ENCODE measurements around the gene TAF6.

TAF6 gene

DNA sequence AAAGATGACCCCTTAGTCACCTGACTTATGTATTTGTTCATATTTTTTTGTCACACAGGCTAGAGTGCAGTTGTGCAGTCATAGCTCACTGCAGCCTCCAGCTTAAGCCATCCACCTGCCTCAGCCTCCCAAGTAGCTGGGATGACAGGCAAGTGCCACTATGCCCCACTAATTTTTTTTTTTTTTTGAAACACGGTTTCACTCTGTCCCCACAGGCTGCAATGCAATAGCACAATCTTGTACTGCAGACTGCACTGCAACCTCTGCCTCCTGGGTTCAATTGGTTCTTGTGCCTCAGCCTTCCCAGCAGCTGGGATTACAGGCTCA, 9.4 kb upstream of the TAF6 start:
- H3K9me3 ChIP-seq (ENCODE audit: insufficient read depth, low read length): no peaks in the 10 kb centered on the region
- no peaks in the 10 kb centered on the region for H4K20me1 ChIP-seq (ENCODE audit: low read depth, low read length)
- H3K79me2 ChIP-seq (ENCODE audit: insufficient read depth, low read length): peaks cover 14% of the 10 kb centered on the region
- no peak overlapping the region for H3K4me2 ChIP-seq (ENCODE audit: low read depth, low read length, poor library complexity, severe bottlenecking)
- no peak overlapping the region for H2AFZ ChIP-seq (ENCODE audit: low read depth, low read length, severe bottlenecking)
- H3K4me3 ChIP-seq (ENCODE audit: insufficient read depth, low read length, poor library complexity, severe bottlenecking): no peak overlapping the region
- TF ChIP-seq EZH2phosphoT487 (conservative IDR thresholded peaks at IDR 0.05; ENCODE audit: low read length): no peak
- TF ChIP-seq, protein P1, sequence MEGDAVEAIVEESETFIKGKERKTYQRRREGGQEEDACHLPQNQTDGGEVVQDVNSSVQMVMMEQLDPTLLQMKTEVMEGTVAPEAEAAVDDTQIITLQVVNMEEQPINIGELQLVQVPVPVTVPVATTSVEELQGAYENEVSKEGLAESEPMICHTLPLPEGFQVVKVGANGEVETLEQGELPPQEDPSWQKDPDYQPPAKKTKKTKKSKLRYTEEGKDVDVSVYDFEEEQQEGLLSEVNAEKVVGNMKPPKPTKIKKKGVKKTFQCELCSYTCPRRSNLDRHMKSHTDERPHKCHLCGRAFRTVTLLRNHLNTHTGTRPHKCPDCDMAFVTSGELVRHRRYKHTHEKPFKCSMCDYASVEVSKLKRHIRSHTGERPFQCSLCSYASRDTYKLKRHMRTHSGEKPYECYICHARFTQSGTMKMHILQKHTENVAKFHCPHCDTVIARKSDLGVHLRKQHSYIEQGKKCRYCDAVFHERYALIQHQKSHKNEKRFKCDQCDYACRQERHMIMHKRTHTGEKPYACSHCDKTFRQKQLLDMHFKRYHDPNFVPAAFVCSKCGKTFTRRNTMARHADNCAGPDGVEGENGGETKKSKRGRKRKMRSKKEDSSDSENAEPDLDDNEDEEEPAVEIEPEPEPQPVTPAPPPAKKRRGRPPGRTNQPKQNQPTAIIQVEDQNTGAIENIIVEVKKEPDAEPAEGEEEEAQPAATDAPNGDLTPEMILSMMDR (IDR thresholded peaks at IDR 0.05; ENCODE audit: insufficient read depth, low read length, poor library complexity, severe bottlenecking): no peak
- H3K9ac ChIP-seq (ENCODE audit: low read length): no peak overlapping the region
- H3K27me3 ChIP-seq (ENCODE audit: low read length): no peaks in the 10 kb centered on the region
- H3F3A ChIP-seq (ENCODE audit: insufficient read depth): peaks cover 31% of the 10 kb centered on the region
- no peak overlapping the region for H3K27ac ChIP-seq (ENCODE audit: low read depth, low read length)
- H3K9me2 ChIP-seq (replicated peaks; ENCODE audit: insufficient read depth, low read length): no peaks in the 10 kb centered on the region
- no peaks in the 10 kb centered on the region for H3K36me3 ChIP-seq (ENCODE audit: low read length)

DNA sequence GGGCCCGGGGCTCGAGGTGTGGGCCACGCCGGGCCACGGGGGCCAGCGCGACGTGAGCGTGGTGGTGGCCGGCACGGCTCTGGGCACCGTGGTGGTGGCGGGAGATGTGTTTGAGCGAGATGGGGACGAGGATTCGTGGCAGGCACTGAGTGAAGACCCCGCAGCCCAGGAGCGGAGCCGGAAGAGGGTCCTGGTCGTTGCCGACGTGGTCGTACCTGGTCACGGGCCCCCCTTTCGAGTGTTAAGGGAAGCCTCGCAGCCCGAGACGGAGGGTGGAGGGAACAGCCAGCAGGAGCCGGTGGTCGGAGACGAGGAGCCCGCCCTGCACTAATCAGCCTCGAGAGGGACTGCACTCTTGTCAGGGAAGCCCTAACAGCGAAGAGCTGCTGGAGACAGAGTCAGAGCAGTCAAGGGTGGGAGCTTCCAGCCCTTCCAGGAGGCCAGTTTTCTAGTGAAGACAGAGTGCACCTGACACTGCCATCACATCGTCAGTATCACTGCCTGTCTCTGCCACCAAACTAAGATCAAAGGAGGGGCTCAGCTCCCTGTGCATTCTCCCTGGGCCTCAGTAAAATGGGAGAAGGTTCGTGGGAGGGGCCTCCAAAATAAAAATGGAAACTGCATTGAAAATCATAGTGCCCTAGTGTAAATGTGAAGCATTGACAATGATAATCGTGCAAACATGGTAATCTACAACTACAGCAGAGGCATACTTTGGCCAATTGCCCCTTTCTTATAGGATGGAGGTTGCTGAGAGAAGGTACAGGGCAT, 8.9 kb upstream of the TAF6 start:
- Histone ChIP-seq H3K4me2 (ENCODE audit: low read depth, low read length, poor library complexity, severe bottlenecking) (peak overlapping the region; percentile 94), H3K36me3 (ENCODE audit: low read length) (no peaks in the 10 kb centered on the region), H3K9me3 (ENCODE audit: insufficient read depth, low read length) (no peaks in the 10 kb centered on the region), H3K27me3 (ENCODE audit: low read length) (no peaks in the 10 kb centered on the region), H3K79me2 (ENCODE audit: insufficient read depth, low read length) (peaks cover 14% of the 10 kb centered on the region), H3K4me3 (ENCODE audit: insufficient read depth, low read length, poor library complexity, severe bottlenecking) (peak overlapping the region; percentile 71), H3K9me2 (replicated peaks; ENCODE audit: insufficient read depth, low read length) (no peaks in the 10 kb centered on the region), H3K27ac (ENCODE audit: low read depth, low read length) (no peak overlapping the region), H4K20me1 (ENCODE audit: low read depth, low read length) (no peaks in the 10 kb centered on the region), H3K9ac (ENCODE audit: low read length) (peak overlapping the region; percentile 84), H3F3A (ENCODE audit: insufficient read depth) (peaks cover 31% of the 10 kb centered on the region), H2AFZ (ENCODE audit: low read depth, low read length, severe bottlenecking) (peak overlapping the region; percentile 62)
- no peak for TF ChIP-seq EZH2phosphoT487 (conservative IDR thresholded peaks at IDR 0.05; ENCODE audit: low read length)
- TF ChIP-seq, protein P1 (IDR thresholded peaks at IDR 0.05; ENCODE audit: insufficient read depth, low read length, poor library complexity, severe bottlenecking): no peak

DNA sequence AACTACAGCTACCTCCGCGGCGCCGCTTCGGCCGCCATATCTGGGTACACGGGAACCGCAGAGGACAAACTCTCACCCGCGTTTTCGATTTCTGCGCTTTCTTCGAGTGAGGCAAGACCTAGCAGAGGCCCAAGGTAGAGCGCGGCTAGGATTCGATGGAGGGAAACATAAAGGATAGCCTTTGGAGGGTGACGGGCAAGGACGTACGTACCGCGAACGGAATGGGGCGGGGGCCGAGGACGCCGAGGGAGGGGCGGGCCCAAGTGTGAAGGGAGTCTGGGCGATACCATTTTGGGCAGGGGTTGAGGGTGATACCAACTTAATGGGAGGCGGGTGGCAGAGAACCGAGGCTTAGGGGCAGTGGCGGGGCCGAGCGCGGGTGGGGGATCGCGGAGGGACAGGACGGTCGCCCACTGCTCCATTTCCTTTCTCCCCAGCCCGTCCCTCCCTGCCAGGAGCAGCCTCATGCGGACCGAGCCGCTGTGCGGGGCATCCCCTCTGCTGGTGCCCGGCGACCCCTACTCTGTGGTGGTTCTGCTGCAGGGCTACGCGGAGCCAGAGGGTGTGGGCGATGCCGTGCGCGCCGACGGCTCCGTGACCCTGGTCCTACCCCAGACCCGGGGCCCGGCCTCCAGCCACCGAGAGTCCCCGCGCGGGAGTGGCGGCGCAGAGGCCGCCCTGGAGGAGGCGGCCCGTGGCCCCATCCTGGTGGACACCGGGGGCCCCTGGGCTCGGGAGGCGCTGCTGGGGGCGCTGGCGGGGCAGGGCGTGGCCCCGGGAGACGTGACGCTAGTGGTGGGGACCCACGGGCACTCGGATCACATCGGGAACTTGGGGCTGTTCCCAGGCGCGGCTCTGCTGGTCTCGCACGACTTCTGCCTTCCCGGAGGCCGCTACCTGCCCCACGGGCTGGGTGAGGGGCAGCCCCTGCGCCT, 8.0 kb upstream of the TAF6 start, which contains the start of gene MBLAC1:
MBLAC1 (plus strand) TSS at position 37 of the 935 bp plus-strand sequence; CDS start at position 466, 429 bp downstream.
- Histone ChIP-seq H3K4me2 (ENCODE audit: low read depth, low read length, poor library complexity, severe bottlenecking) (peak within 1 kb of the TSS; percentile 94), H3K9me3 (ENCODE audit: insufficient read depth, low read length) (no peaks in the 10 kb centered on the region), H2AFZ (ENCODE audit: low read depth, low read length, severe bottlenecking) (peak within 1 kb of the TSS; percentile 62), H3K79me2 (ENCODE audit: insufficient read depth, low read length) (peaks cover 14% of the 10 kb centered on the region), H3K9ac (ENCODE audit: low read length) (peak within 1 kb of the TSS; percentile 84), H3K27ac (ENCODE audit: low read depth, low read length) (peak within 1 kb of the TSS; percentile 92), H4K20me1 (ENCODE audit: low read depth, low read length) (no peaks in the 10 kb centered on the region), H3K9me2 (replicated peaks; ENCODE audit: insufficient read depth, low read length) (no peaks in the 10 kb centered on the region), H3K4me3 (ENCODE audit: insufficient read depth, low read length, poor library complexity, severe bottlenecking) (peak within 1 kb of the TSS; percentile 71), H3K27me3 (ENCODE audit: low read length) (no peaks in the 10 kb centered on the region), H3K36me3 (ENCODE audit: low read length) (no peaks in the 10 kb centered on the region), H3F3A (ENCODE audit: insufficient read depth) (peaks cover 31% of the 10 kb centered on the region)
- no peak for TF ChIP-seq EZH2phosphoT487 (conservative IDR thresholded peaks at IDR 0.05; ENCODE audit: low read length)
- TF ChIP-seq, protein P1 (IDR thresholded peaks at IDR 0.05; ENCODE audit: insufficient read depth, low read length, poor library complexity, severe bottlenecking): no peak
